GM23338 (cell line): ENCODE results near the gene FABP6. TPM values are rescaled to one million over a fixed set of nuclear protein-coding genes. Genes with fewer than 3 reads are reported as not detected.

ENCODE experiments used
- ATAC-seq: fragments of 200-7000 bp; cut with Tn5 transposase; 3 replicates; pipeline ENCODE4 v1.9.1; 2020
- DNase-seq: peaks from one replicate; pipeline ENCODE4 v3.0.0-alpha.2; 2015; ENCODE audit warnings: low spot score
- H2AFZ ChIP-seq: fragments of 200-600 bp; sonication (generic); 2 replicates; pipeline ENCODE4 v1.8.0; 2016; ENCODE audit warnings: antibody characterized with exemption, mild to moderate bottlenecking, moderate library complexity
- H3F3A ChIP-seq: fragments of 200-600 bp; sonication (generic); replicated peaks from 2 replicates; pipeline ENCODE4 v1.8.0; 2017; ENCODE audit warnings: antibody characterized with exemption, mixed run types, low read depth
- H3K27ac ChIP-seq: fragments of 200-600 bp; sonication (generic); 2 replicates; pipeline ENCODE4 v1.6.1; 2016; ENCODE audit warnings: low read depth
- H3K27me3 ChIP-seq: fragments of 200-600 bp; sonication (generic); 2 replicates; pipeline ENCODE4 v1.8.0; 2016; ENCODE audit warnings: mild to moderate bottlenecking, mixed run types, moderate library complexity; ENCODE audit not compliant: insufficient read depth
- H3K36me3 ChIP-seq: fragments of 200-600 bp; sonication (generic); 2 replicates; pipeline ENCODE4 v1.8.0; 2016; ENCODE audit warnings: mild to moderate bottlenecking; ENCODE audit not compliant: insufficient read depth
- H3K4me1 ChIP-seq: fragments of 200-600 bp; sonication (generic); 2 replicates; pipeline ENCODE4 v1.8.0; 2016; ENCODE audit warnings: mild to moderate bottlenecking, moderate library complexity; ENCODE audit not compliant: insufficient read depth
- H3K4me2 ChIP-seq: fragments of 200-600 bp; sonication (generic); 2 replicates; pipeline ENCODE4 v1.7.1; 2017; ENCODE audit warnings: mixed run types
- H3K4me3 ChIP-seq: fragments of 200-600 bp; sonication (generic); 2 replicates; pipeline ENCODE4 v1.6.1; 2016; ENCODE audit warnings: mixed run types
- H3K79me2 ChIP-seq: fragments of 200-600 bp; sonication (generic); replicated peaks from 2 replicates; pipeline ENCODE4 v1.8.0; 2017; ENCODE audit warnings: mild to moderate bottlenecking; ENCODE audit not compliant: insufficient read depth
- H3K9me2 ChIP-seq: fragments of 200-600 bp; sonication (generic); 2 replicates; pipeline ENCODE4 v1.8.0; 2017; ENCODE audit not compliant: insufficient read depth
- H4K20me1 ChIP-seq: fragments of 200-600 bp; sonication (generic); replicated peaks from 2 replicates; pipeline ENCODE4 v1.8.0; 2017; ENCODE audit warnings: mild to moderate bottlenecking; ENCODE audit not compliant: insufficient read depth
- H3K27ac Mint-ChIP-seq: 2 replicates; pipeline ENCODE4 v1.8.0; 2020; ENCODE audit warnings: inconsistent platforms, mild to moderate bottlenecking, moderate library complexity, mixed read lengths
- H3K27me3 Mint-ChIP-seq: 3 replicates; pipeline ENCODE4 v1.8.0; 2022; ENCODE audit warnings: low read depth, mild to moderate bottlenecking, moderate library complexity, mixed read lengths, inconsistent platforms; ENCODE audit not compliant: insufficient read depth, poor library complexity
- H3K36me3 Mint-ChIP-seq: 3 replicates; pipeline ENCODE4 v1.8.0; 2021; ENCODE audit warnings: low read depth, mild to moderate bottlenecking, inconsistent platforms, moderate library complexity, mixed read lengths
- H3K4me1 Mint-ChIP-seq: 3 replicates; pipeline ENCODE4 v1.8.0; 2020; ENCODE audit warnings: mild to moderate bottlenecking, inconsistent platforms, mixed read lengths
- H3K4me3 Mint-ChIP-seq: 3 replicates; pipeline ENCODE4 v1.8.0; 2021; ENCODE audit warnings: moderate library complexity, mild to moderate bottlenecking, inconsistent platforms, mixed read lengths
- H3K9me3 Mint-ChIP-seq: 3 replicates; pipeline ENCODE4 v1.8.0; 2020; ENCODE audit warnings: moderate library complexity, mild to moderate bottlenecking, inconsistent platforms, mixed read lengths
- CREB1 ChIP-seq: fragments of 250-450 bp; sonication (Bioruptor Pico); IDR thresholded peaks from 2 replicates; pipeline ENCODE4 v1.5.0; 2020; ENCODE audit warnings: low read depth, mild to moderate bottlenecking, moderate library complexity
- CTCF ChIP-seq, 2 experiments: fragments of 200-600 bp in 1 of 2; sonication (generic) in 1 of 2; conservative IDR thresholded peaks; 2 replicates each; pipeline versions ENCODE4 v1.5.1 to v1.6.1; 2016 to 2017; ENCODE audit warnings: antibody characterized with exemption in 2 of 2, low read depth in 2 of 2, mild to moderate bottlenecking in 2 of 2, moderate library complexity in 1 of 2
- ETS1 ChIP-seq: IDR thresholded peaks from 2 replicates; pipeline ENCODE4 v1.6.1; 2016; ENCODE audit warnings: antibody characterized with exemption
- EZH2 ChIP-seq: fragments of 200-600 bp; sonication (generic); IDR thresholded peaks from one replicate; pipeline ENCODE4 v1.8.0; 2017; ENCODE audit warnings: antibody characterized with exemption, mild to moderate bottlenecking, low read depth; ENCODE audit not compliant: unreplicated experiment
- EZH2phosphoT487 ChIP-seq: fragments of 200-600 bp; sonication (generic); IDR thresholded peaks from one replicate; pipeline ENCODE4 v1.8.1; 2018; ENCODE audit warnings: antibody characterized with exemption; ENCODE audit not compliant: unreplicated experiment
- NANOG ChIP-seq: IDR thresholded peaks from 2 replicates; pipeline ENCODE4 v1.6.1; 2016; ENCODE audit warnings: antibody characterized with exemption, borderline replicate concordance
- POLR2AphosphoS5 ChIP-seq: IDR thresholded peaks from 2 replicates; pipeline ENCODE4 v1.6.1; 2016; ENCODE audit warnings: antibody characterized with exemption, low read depth
- REST ChIP-seq: IDR thresholded peaks from one replicate; pipeline ENCODE4 v1.6.1; 2018; ENCODE audit warnings: antibody characterized with exemption; ENCODE audit not compliant: unreplicated experiment
- STAT1 ChIP-seq: IDR thresholded peaks from one replicate; pipeline ENCODE4 v1.6.1; 2016; ENCODE audit warnings: antibody characterized with exemption; ENCODE audit not compliant: unreplicated experiment
- ZNF114 ChIP-seq: fragments of 250-450 bp; sonication (Bioruptor Pico); IDR thresholded peaks from 2 replicates; pipeline ENCODE4 v1.5.0; 2020; ENCODE audit warnings: mild to moderate bottlenecking, moderate library complexity
- ZNF331 ChIP-seq: fragments of 250-450 bp; sonication (Bioruptor Pico); IDR thresholded peaks from 2 replicates; pipeline ENCODE4 v1.5.0; 2020; ENCODE audit warnings: low read depth, mild to moderate bottlenecking, moderate library complexity
- ZNF462 ChIP-seq: fragments of 250-450 bp; sonication (Bioruptor Pico); IDR thresholded peaks from 2 replicates; pipeline ENCODE4 v1.5.0; 2020; ENCODE audit warnings: mild to moderate bottlenecking, moderate library complexity
- polyA plus RNA-seq: library from polyadenylated mRNA; unstranded; fragments of >200 nt; fragmentation: Nextera tagmentation; extraction: Ambion mirVana; gene quantifications from 2 replicates; pipeline ENCODE4 v1.2.1, GENCODE V29; 2016
- total RNA-seq: library from RNA; depleted of rRNA; stranded (reverse); fragments of >200 nt; shearing (Covaris generic); gene quantifications from 2 replicates; pipeline ENCODE4 v1.2.3, GENCODE V29; 2014

The FABP6 gene
- total and polyA plus RNA-seq, 2 experiments from 2014 or later: 2.2 to 7.5 TPM

- Histone ChIP-seq H3K9me2 (no peaks in the 10 kb centered on the region), H4K20me1 (no peaks in the 10 kb centered on the region), H3K4me2 (no peak overlapping the region), H3K4me3 (no peak overlapping the region), H3K27ac (no peak overlapping the region), H2AFZ (no peak overlapping the region), H3F3A (no peaks in the 10 kb centered on the region; the same call in 1 of the 2 replicates), H3K36me3 (no peaks in the 10 kb centered on the region), H3K79me2 (no peaks in the 10 kb centered on the region), H3K27me3 (no peaks in the 10 kb centered on the region), H3K4me1 (peaks cover 14% of the 10 kb centered on the region)
- Mint-ChIP-seq H3K4me1 (peaks cover 37% of the 10 kb centered on the region), H3K27ac (no peak overlapping the region), H3K27me3 (peaks cover 35% of the 10 kb centered on the region), H3K9me3 (no peaks in the 10 kb centered on the region), H3K4me3 (no peak overlapping the region), H3K36me3 (no peaks in the 10 kb centered on the region)
- TF ChIP-seq POLR2AphosphoS5 (no peak), ZNF331 (CRISPR knock-in tag) (no peak), ZNF462 (no peak), REST (no peak), CTCF (conservative IDR thresholded peaks at IDR 0.05; ENCODE audit: low read depth in 2 of 2) (no peak), EZH2phosphoT487 (no peak), STAT1 (no peak), ETS1 (no peak), EZH2 (no peak), CREB1 (no peak), ZNF114 (CRISPR knock-in tag) (no peak), NANOG (no peak)
- ATAC-seq: no peak
- DNase-seq: no peak
Measured at GRCh38 chr5:160242145-160242544, 12.8 kb downstream of the FABP6 start.
